GM19463 (cell line): ENCODE measurements around the gene CTTNBP2.
A peak's percentile ranks its signal among the peaks of the same experiment; 100 is the strongest.
"Not testable (repeated sequence)": the region's sequence is repeated elsewhere in the genome, so short reads cannot be mapped to it uniquely, and the experiment has no call there.

Source experiments
- ATAC-seq: cut with Tn5 transposase; IDR thresholded peaks from one replicate; pipeline ENCODE4 v1.9.1; 2021; ENCODE audit warnings: mild to moderate bottlenecking, moderate library complexity; ENCODE audit not compliant: unreplicated experiment

The CTTNBP2 gene

GRCh38 chr7:117757440-117757839, 115.8 kb downstream of the CTTNBP2 start:
- ATAC-seq: no peak

- ATAC-seq: no peak
Observed at GRCh38 chr7:117756586-117757085, 116.6 kb downstream of the CTTNBP2 start.

GRCh38 chr7:117755136-117755535, 118.1 kb downstream of the CTTNBP2 start:
- no peak for ATAC-seq

GRCh38 chr7:117751775-117752174, 121.5 kb downstream of the CTTNBP2 start:
- ATAC-seq: no peak

GRCh38 chr7:117750612-117751563, 122.4 kb downstream of the CTTNBP2 start:
- ATAC-seq: no peak

- no peak for ATAC-seq
Observed at GRCh38 chr7:117741962-117742361, 131.3 kb downstream of the CTTNBP2 start.

GRCh38 chr7:117739085-117739484, 134.2 kb downstream of the CTTNBP2 start:
- no peak for ATAC-seq

- no peak for ATAC-seq
Observed at GRCh38 chr7:117737926-117738325, 135.3 kb downstream of the CTTNBP2 start.

- ATAC-seq: peak; percentile 93
Observed at GRCh38 chr7:117731455-117731854, 141.8 kb downstream of the CTTNBP2 start.

GRCh38 chr7:117730390-117730789, 142.9 kb downstream of the CTTNBP2 start:
- no peak for ATAC-seq

- ATAC-seq: peak; percentile 48
Observed at GRCh38 chr7:117728890-117729624, 144.2 kb downstream of the CTTNBP2 start.

GRCh38 chr7:117724898-117725297, 148.3 kb downstream of the CTTNBP2 start:
- no peak for ATAC-seq

- no peak for ATAC-seq
Observed at GRCh38 chr7:117719377-117719776, 153.9 kb downstream of the CTTNBP2 start.

- no peak for ATAC-seq
Observed at GRCh38 chr7:117718116-117718835, 155.0 kb downstream of the CTTNBP2 start.

- ATAC-seq: no peak
Observed at GRCh38 chr7:117717357-117717756, 155.9 kb downstream of the CTTNBP2 start.

- no peak for ATAC-seq
Observed at GRCh38 chr7:117716707-117717299, 156.4 kb downstream of the CTTNBP2 start.

- peak; percentile 90 for ATAC-seq
Observed at GRCh38 chr7:117715784-117716445, 157.3 kb downstream of the CTTNBP2 start.

GRCh38 chr7:117711556-117711955, 161.7 kb downstream of the CTTNBP2 start:
- ATAC-seq: no peak

- ATAC-seq: not testable (repeated sequence)
Observed at GRCh38 chr7:117708173-117708572, 165.1 kb downstream of the CTTNBP2 start.

- no peak for ATAC-seq
Observed at GRCh38 chr7:117707080-117707479, 166.2 kb downstream of the CTTNBP2 start.
